GM19468 (cell line): ENCODE results near the gene SUPT4H1.

Source experiments
- ATAC-seq: cut with Tn5 transposase; IDR thresholded peaks from one replicate; pipeline ENCODE4 v1.9.1; 2021; ENCODE audit warnings: mild to moderate bottlenecking, moderate library complexity, moderate number of reproducible peaks; ENCODE audit not compliant: unreplicated experiment; ENCODE audit errors: extremely low read depth

Gene SUPT4H1

GRCh38 chr17:58365185-58365979 lies 13.4 kb upstream of the SUPT4H1 start:
- no peak for ATAC-seq

DNA sequence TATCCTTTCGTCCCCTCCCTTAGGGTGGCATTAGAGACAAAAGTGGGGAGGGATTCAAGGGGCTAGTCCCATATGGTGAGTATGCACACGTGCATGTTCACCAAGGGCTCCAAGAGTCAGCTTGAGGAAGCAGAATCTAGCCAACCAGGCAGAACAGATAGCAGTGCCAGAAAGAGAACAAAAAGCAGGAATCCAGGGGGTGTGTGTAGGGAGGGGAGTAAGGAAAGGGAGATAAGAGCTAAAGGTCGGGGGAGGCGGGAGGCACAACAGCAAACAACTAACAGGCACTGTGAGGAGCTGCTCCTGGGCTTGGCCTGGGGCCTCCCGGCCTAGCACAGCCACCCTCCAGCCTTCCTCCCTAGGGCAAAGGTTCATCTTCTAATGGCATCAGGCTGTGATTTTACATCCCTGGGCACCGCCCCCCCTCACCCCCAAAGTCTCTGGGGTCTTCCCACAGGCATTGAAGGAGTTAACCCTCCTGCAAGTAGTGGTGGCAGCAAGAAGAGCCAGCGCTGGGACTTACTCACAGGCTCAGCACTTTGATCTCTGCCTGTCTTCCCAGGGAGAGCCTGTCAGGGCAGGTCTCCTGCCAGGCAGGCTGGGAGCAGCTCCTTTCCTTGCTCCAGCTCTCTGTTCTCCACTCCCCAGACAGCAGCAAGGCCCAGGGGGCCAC lies 12.4 kb upstream of the SUPT4H1 start:
- no peak for ATAC-seq

- no peak for ATAC-seq
Measured at GRCh38 chr17:58363457-58364185, 11.6 kb upstream of the SUPT4H1 start.

DNA sequence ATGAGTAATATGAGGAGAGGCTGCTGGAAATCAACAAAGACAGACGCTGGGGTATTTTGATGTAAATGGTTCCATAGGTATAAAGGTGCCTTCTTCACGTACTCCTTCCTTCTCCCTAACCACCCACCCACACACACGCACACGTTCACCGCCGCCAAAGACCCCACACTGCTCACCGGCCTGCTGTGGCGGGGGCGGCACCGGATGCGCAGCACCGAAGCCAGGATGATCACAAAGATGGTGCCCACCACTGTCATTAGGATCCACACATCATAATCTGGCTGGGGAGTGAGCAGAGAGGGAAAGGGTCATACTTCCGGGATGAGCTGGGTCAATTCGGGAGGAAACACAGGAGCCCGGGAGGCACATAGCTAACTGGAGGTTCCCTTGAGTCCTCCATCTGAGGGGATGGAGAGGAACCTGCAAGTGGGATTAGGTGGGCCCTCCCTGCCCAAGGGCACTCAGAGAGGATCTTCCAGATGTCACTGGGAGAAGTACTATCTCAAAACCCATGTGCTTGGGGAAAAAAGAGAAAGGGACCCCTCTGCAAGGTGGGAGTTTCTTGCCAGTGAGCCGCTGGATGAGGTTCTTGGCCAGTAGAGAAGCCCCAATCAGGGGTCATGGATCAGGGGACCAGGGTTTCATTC lies 10.5 kb upstream of the SUPT4H1 start:
- no peak for ATAC-seq

- no peak for ATAC-seq
Measured at GRCh38 chr17:58360296-58361063, 8.5 kb upstream of the SUPT4H1 start.

DNA sequence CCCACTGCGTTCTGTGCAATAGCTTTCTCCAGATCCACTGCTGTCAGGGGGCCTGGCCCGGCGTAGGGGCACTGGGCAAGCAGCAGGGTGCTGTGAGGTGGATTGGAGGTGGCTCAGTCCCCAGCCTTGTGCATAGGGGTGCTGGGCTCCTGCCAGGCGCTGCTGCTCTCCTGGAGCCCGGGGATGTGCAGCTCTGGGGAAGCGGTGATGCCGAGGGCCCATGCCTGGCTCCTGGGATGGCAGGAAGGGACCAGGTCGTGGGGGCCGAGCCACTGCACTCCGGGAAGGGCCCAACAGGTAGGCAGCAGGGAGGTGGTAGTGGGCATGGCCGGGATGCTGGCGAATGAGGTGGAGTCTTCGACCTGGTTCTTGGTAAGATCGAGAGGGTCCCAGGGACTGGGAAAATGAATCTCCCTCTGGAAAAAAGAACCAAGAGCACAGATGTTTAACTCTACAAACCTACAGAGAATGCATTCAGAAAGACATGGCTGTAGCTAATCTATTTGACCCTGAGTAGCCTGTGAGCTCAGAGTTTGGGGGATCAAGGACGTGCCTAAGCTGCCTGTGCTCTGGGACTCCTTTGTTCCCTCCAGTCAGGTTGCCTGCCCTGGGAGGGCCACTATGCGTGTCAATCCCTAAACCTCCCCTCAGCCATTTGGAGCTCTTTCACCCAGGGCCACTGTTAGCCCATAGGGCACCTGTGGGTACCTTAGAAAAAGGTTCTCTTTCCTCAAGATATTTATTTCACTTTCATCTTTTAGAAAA lies 6.6 kb upstream of the SUPT4H1 start:
- ATAC-seq = no peak

DNA sequence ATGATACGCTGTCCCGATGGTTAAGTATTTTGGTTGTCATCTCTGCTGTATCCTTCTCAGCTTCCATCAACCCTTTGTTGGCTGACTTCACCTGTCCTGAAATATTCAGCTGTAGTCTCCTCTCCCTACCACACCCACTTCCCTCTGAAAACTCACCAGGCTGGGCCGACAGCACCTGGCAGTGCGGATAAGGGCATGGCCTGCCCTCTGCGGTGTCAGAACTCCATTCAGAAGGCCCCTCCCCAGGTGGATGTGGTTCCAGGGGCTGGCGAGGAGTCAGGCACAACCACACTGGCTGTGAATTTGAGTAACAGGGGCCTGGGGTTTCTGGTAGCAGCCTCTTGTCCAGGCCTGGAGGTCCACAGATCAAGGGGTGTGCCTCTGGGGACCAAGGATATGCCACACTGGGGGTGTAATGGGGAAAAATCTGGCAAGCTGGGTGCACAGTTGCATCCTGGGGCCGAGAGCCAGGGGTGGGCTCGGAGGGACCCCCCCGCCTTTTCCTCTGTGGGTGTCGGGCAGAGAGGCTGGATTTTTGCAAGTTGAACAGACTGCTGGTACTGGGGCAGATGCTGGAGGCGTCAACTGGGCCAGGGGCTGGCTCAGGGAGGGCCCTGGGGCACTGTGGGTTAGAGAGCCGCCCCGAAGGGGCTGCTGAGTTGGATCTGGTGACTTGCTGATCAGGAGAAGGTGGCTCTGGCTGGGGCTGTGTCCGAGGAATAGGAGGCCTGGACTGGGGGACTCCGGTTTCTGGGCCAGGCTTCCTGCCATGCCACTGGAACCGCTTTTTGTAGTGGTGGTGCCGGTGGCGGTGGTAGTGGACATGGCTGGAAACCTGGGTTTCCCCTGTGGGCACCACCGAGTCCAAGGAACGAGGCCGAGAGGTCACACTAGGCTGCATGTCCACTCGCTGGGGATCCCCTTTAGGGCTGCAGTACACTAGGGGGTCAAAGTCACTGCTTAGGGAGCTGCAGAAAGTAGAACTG lies 5.6 kb upstream of the SUPT4H1 start:
- no peak for ATAC-seq

DNA sequence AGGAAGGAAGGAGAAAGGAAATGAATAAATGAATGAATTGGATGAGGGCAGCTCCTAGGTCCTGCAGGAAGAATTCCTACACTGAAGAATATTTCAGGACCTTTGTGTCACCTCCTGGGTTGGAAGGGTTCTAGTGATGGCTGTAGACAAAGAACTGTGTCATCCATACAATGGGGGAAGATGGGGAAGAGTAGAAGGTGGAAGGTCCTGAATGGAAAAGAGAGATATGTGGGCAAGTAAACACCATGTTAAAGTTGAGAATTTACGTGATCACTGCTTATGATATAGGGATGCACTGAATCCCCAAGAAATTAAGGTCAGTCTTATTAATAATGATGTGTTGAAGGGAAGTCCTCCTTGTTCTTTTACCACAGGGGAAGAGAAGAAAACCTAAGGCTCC lies 4.2 kb upstream of the SUPT4H1 start:
- ATAC-seq = no peak

GRCh38 chr17:58354541-58355216 lies 2.7 kb upstream of the SUPT4H1 start:
- ATAC-seq = no peak

- ATAC-seq = no peak
Measured at GRCh38 chr17:58353389-58353825, 1.4 kb upstream of the SUPT4H1 start.

DNA sequence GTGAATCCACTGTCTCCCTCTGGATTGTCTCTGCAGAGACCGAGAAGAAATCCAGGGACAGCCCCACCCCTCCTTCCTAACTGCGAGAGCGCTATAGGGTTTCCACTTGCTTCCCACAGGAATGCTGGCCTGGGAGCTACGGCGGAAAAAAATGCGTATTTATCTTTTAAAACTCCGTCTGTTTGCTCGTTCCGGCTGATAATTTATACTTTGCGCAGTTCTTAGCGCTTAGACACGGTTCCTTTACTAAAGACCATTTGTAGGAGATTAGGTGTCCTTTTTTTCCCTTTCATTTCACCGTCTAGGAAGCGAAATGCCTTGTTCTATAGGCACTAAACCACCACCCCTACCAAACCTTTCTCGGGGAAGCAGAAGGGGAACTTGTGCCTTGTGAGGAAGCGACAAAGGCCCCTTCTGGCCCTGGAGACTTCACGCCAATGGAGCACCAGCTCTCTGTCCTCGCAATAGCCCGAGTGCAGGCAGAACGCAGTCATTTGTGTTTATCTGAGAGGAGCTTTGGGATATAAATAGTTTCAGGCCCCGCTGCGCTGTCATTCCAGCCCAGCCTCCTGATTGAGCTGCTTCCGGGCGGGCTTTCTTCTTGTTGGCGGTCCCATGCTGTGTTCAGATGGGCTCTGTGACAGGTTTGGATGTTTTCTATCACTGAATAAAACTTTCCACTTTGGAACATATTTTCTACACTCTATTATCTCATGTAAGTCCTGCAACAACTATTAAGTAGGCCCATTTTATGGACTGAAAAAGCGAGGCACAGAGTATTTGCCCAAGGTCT lies 791 bp upstream of the SUPT4H1 start:
- ATAC-seq = no peak

GRCh38 chr17:58351182-58351581 lies 819 bp downstream of the SUPT4H1 start:
- ATAC-seq = no peak

GRCh38 chr17:58348038-58348437 lies 4.0 kb downstream of the SUPT4H1 start:
- no peak for ATAC-seq

DNA sequence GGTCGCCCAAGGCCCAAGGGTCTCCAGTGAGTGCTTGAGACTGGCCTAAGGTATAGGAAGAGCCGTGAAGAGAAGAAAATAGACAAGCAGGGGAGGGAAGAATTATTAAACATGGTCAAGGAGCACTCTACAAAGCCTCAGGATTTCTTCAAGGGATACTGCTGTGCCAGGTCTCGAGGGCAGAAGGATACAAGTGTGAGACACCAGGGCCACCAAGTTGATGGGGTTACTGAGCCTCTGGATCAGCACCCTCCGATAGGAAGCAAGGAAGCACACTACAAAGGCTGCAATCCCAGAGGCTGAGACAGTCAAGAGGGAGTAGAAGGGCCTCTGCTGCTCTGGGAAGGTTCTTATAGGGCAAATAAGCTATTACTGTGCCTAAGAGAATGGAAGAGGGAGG lies 6.5 kb downstream of the SUPT4H1 start:
- no peak for ATAC-seq

GRCh38 chr17:58344791-58345157 lies 7.2 kb downstream of the SUPT4H1 start:
- no peak for ATAC-seq

DNA sequence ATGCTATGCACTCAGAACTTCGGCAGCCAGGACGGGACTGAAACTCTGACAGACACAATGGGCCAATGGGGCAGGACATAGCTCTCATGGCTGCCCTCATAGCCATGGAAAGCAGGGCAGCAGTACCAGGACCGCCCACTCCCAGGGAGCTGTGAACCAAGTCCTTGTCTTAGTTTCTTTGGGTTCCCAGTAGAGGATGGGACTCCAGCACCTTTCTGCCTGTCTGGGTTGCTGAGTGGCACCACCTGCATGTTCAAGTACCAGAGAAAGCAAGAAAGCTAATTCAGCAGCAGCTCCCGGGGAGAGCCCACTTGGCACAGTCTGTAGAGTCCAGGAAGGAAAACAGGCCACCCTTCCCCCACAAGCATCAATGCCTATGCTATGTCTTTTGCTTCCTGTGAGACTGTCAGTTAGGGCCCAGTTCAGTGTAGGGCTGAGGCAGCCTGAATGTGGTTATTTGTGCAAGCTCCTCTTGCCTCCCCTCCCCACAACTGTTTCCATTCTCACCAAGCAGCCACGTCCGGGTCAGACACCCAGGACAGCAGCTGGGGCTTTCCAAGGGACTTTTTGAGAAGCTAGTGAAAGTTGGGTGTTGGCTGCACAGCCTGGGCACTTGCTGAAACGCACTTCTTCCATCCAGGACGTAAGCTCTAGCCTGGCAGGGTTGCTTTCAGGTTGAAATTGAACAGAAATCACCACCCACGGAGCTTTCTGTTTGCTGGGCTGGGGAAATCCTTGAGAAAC lies 7.8 kb downstream of the SUPT4H1 start:
- peak; percentile 68 for ATAC-seq
